ENCODE data around the gene KRT77.

DNA sequence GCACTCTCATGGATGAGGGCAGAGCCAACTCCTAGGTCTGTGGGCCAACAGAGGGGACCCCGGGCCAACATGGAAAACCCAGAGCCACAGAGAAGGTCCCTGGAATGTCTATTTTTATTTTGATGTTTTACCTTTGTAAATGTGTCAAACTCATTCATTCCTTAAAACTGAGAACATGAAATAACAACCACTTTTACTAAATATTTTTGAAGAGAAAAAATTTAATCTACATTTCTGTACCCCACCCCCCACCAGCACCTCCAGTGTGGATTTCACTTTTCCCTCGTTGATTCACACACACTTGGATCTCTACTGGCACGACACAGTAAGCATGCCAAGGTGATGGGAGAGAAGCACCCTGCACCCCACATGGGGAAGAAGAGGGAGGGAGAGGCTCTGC, 6.7 kb downstream of the KRT77 start:
- TF ChIP-seq POLR2AphosphoS5 (IDR thresholded peaks at IDR 0.05; ENCODE audit: low read length) (no peak), BCL11A (IDR thresholded peaks at IDR 0.05; ENCODE audit: low read depth, low read length) (no peak), ZNF274 (IDR thresholded peaks at IDR 0.05; ENCODE audit: insufficient read depth, insufficient read length) (no peak), HCFC1 (IDR thresholded peaks at IDR 0.05; ENCODE audit: low read length) (no peak)
- TF ChIP-seq, protein P1, sequence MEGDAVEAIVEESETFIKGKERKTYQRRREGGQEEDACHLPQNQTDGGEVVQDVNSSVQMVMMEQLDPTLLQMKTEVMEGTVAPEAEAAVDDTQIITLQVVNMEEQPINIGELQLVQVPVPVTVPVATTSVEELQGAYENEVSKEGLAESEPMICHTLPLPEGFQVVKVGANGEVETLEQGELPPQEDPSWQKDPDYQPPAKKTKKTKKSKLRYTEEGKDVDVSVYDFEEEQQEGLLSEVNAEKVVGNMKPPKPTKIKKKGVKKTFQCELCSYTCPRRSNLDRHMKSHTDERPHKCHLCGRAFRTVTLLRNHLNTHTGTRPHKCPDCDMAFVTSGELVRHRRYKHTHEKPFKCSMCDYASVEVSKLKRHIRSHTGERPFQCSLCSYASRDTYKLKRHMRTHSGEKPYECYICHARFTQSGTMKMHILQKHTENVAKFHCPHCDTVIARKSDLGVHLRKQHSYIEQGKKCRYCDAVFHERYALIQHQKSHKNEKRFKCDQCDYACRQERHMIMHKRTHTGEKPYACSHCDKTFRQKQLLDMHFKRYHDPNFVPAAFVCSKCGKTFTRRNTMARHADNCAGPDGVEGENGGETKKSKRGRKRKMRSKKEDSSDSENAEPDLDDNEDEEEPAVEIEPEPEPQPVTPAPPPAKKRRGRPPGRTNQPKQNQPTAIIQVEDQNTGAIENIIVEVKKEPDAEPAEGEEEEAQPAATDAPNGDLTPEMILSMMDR (IDR thresholded peaks at IDR 0.05 in 2 of 3, conservative IDR thresholded peaks at IDR 0.05 in 1 of 3; ENCODE audit: control insufficient read depth in 2 of 3, extremely low read depth in 1 of 3, insufficient read depth in 1 of 3, low read depth in 3 of 3, low read length in 3 of 3): no peak
- TF ChIP-seq, protein P2, sequence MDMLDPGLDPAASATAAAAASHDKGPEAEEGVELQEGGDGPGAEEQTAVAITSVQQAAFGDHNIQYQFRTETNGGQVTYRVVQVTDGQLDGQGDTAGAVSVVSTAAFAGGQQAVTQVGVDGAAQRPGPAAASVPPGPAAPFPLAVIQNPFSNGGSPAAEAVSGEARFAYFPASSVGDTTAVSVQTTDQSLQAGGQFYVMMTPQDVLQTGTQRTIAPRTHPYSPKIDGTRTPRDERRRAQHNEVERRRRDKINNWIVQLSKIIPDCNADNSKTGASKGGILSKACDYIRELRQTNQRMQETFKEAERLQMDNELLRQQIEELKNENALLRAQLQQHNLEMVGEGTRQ (IDR thresholded peaks at IDR 0.05; ENCODE audit: borderline replicate concordance, low read depth, low read length): no peak

Data from GM12878 (cell line).